Measurements from ENCODE around the gene SVOPL.

GRCh38 chr7:138579671-138580070 lies 121.5 kb downstream of the SVOPL start:
- TF ChIP-seq SKIL (IDR thresholded peaks at IDR 0.05; ENCODE audit: low read depth, poor library complexity, severe bottlenecking) (no peak), JUND (IDR thresholded peaks at IDR 0.05; ENCODE audit: low read depth, low read length) (no peak), BCLAF1 (IDR thresholded peaks at IDR 0.05) (no peak), MEF2A (IDR thresholded peaks at IDR 0.05; ENCODE audit: insufficient read depth, low read depth, low read length) (no peak), TBL1XR1 (IDR thresholded peaks at IDR 0.05; ENCODE audit: low read depth, low read length) (no peak), CTCF (IDR thresholded peaks at IDR 0.05 in 2 of 3, conservative IDR thresholded peaks at IDR 0.05 in 1 of 3; ENCODE audit: control insufficient read depth in 2 of 3, extremely low read depth in 1 of 3, insufficient read depth in 1 of 3, low read depth in 3 of 3, low read length in 3 of 3) (no peak), RB1 (IDR thresholded peaks at IDR 0.05; ENCODE audit: borderline replicate concordance) (no peak), BCL11A (IDR thresholded peaks at IDR 0.05; ENCODE audit: low read depth, low read length) (no peak), SRF (IDR thresholded peaks at IDR 0.05; ENCODE audit: low read depth in 2 of 2, low read length in 2 of 2) (no peak), RAD21 (IDR thresholded peaks at IDR 0.05; ENCODE audit: insufficient read depth, low read depth, low read length) (no peak), BCL3 (IDR thresholded peaks at IDR 0.05; ENCODE audit: borderline replicate concordance, insufficient read depth, low read depth, low read length, poor library complexity, severe bottlenecking) (no peak), RFX5 (IDR thresholded peaks at IDR 0.05; ENCODE audit: low read depth, low read length) (no peak)
